HAP-1 (cell line): ENCODE measurements around the gene DLG2.

ENCODE experiments used
- DNase-seq, 2 experiments: peaks; one replicate each; pipeline ENCODE4 v3.0.0-alpha.2; 2016 to 2020; ENCODE audit warnings: low spot score in 2 of 2
- H3K27me3 ChIP-seq: fragments of 250-450 bp; sonication (Bioruptor Pico); 2 replicates; pipeline ENCODE4 v1.5.1; 2020; ENCODE audit warnings: low read depth, mild to moderate bottlenecking, moderate library complexity
- H3K36me3 ChIP-seq: fragments of 250-450 bp; sonication (Bioruptor Pico); replicated peaks from 2 replicates; pipeline ENCODE4 v1.5.1; 2020; ENCODE audit warnings: mild to moderate bottlenecking
- H3K4me1 ChIP-seq: fragments of 250-450 bp; sonication (Bioruptor Pico); 2 replicates; pipeline ENCODE4 v1.5.1; 2020; ENCODE audit warnings: mild to moderate bottlenecking
- H3K4me3 ChIP-seq: fragments of 250-450 bp; sonication (Bioruptor Pico); 2 replicates; pipeline ENCODE4 v1.5.1; 2020; ENCODE audit warnings: mild to moderate bottlenecking, moderate library complexity
- H3K9me3 ChIP-seq: fragments of 250-450 bp; sonication (Bioruptor Pico); 2 replicates; pipeline ENCODE4 v1.5.1; 2020; ENCODE audit warnings: mild to moderate bottlenecking, moderate library complexity
- in situ Hi-C: fragments of 300-500 bp; cut with MboI; formaldehyde crosslinking; loops from 3 replicates; pipeline ENCODE4 v1.14.3; 2020; ENCODE audit warnings: low sequenced_read_pairs, inconsistent platforms, mixed read lengths

DLG2 gene

DNA sequence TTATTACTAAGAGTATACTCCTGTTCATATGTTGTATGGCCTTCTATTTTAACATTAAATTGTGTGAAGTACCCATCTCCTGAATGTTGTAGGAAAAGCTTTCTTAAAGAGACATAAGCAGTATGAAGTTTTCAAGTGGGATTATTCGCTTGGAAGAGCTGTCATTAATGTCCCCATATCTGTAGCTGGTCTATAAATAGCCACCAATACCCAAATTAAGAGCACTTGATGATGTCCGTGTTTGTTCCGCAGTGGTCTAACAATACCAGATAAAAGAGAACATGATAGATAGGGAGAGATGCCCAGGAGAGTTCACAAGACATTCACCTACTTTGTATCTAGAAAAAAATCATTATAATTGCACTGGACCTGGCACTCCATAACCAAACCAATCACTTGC lies 527.6 kb downstream of the DLG2 start:
- no peak for DNase-seq
- no peaks in the 10 kb centered on the region for H3K27me3 ChIP-seq
- in situ Hi-C loops = no loop called here
- no peak overlapping the region for H3K4me3 ChIP-seq
- peaks cover 11% of the 10 kb centered on the region for H3K4me1 ChIP-seq
- H3K9me3 ChIP-seq = no peaks in the 10 kb centered on the region
- peaks cover 3% of the 10 kb centered on the region; the same call in 1 of the 2 replicates for H3K36me3 ChIP-seq

DNA sequence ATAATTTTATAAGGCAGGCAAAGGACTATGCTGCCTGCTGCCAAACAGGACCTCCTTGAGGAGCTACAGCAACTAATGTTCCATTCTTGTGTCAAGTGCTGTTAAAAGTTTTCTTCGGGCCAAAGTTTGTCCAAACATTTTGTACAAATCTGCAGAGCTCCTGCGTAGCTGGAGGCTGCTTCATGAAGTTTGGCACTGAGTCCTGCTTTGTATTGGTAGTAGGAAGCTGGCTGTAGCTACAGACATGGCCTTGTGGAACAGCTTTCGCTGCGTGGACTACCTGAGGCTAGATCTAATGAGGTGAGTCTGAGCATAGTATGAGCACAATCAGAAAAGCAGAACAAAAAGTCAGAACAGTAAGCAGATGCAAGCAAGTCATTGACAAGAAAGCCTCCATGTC lies 528.1 kb downstream of the DLG2 start:
- Histone ChIP-seq H3K4me1 (peaks cover 11% of the 10 kb centered on the region), H3K4me3 (no peak overlapping the region), H3K36me3 (peaks cover 3% of the 10 kb centered on the region; the same call in 1 of the 2 replicates), H3K27me3 (no peaks in the 10 kb centered on the region), H3K9me3 (no peaks in the 10 kb centered on the region)
- in situ Hi-C loops = no loop called here
- no peak for DNase-seq

DNA sequence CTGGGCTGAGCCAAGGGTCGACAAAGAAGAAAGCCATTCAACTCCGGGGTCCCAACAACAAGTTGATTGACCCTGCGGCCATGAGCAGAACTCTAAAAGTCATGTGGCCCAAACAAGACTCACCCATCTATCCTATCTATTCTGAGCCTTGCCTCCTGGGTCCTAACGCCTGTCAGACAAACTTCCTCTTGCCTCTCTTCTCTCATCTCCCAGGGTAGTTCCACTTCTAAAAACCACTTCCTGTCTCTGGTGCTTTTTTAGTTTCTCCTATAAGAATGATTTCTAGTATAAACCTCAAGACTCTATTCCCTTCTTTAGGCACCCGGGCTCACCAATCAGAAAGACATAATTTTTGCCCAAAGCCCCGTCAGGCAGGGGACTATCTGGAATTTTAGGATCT lies 530.2 kb downstream of the DLG2 start:
- in situ Hi-C loops = no loop called here
- Histone ChIP-seq H3K27me3 (no peaks in the 10 kb centered on the region), H3K9me3 (no peaks in the 10 kb centered on the region), H3K4me1 (peaks cover 11% of the 10 kb centered on the region), H3K36me3 (no peaks in the 10 kb centered on the region), H3K4me3 (no peak overlapping the region)
- DNase-seq = no peak

DNA sequence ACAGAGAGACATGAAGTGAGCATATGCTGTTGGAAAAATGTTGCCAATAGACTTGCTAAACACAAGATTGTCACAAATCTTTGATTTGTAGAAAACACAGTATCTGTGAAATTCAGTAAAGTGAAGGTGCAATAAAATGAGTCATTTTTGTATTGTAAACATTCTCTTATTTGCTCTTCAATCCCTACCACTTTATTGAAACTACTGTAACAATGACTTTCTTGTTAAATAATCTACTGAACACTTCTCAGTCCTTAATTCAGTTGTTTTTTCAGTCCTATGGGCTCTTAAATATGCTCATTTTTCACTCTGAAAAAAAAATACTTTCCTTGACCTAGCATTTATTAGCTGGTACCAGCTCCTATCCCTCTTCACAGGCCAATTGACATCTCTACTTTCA lies 531.9 kb downstream of the DLG2 start:
- H3K4me1 ChIP-seq = peaks cover 11% of the 10 kb centered on the region
- no peaks in the 10 kb centered on the region for H3K27me3 ChIP-seq
- DNase-seq = no peak
- H3K4me3 ChIP-seq = no peak overlapping the region
- H3K36me3 ChIP-seq = no peaks in the 10 kb centered on the region
- in situ Hi-C loops = no loop called here
- no peaks in the 10 kb centered on the region; the same call in 1 of the 2 replicates for H3K9me3 ChIP-seq

DNA sequence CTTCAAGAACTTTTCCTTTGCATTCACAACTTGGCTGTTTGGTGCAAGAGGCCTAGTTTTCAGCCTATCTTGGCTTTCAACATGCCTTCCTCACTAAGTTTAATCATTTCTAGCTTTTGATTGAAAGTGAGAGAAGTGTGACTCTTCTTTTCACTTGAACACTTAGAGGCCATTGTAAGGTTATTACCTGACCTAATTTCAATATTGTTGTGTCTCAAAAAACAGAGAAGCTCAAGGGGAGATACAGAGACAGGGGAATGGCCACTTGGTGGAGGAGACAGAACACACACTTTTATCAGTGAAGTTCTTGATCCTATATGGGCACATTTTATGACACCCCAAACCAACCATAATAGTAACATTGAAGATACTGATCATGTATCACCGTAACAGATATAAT lies 532.3 kb downstream of the DLG2 start:
- Histone ChIP-seq H3K4me3 (no peak overlapping the region), H3K36me3 (no peaks in the 10 kb centered on the region), H3K27me3 (no peaks in the 10 kb centered on the region), H3K4me1 (peaks cover 11% of the 10 kb centered on the region), H3K9me3 (no peaks in the 10 kb centered on the region; the same call in 1 of the 2 replicates)
- DNase-seq = no peak
- in situ Hi-C loops = no loop called here

DNA sequence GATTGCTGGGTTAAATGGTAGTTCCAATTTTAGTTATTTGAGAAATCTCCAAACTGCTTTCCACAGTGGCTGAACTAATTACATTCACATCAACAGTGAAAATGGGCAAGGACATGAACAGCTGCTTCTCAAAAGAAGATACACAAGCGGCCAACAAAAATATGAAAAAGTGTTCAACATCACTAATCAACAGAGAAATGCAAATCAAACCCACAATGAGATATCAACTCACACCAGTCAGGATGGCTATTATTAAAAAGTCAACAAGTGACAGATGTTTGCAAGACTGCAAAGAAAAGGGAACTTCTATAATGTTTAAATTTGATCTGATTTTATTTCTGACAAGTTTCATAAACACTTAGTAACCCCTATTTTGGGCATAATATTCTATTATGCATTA lies 537.5 kb downstream of the DLG2 start:
- H3K9me3 ChIP-seq = no peaks in the 10 kb centered on the region; the same call in 1 of the 2 replicates
- no peaks in the 10 kb centered on the region for H3K36me3 ChIP-seq
- H3K4me1 ChIP-seq = peaks cover 16% of the 10 kb centered on the region
- no peak overlapping the region for H3K4me3 ChIP-seq
- no peak for DNase-seq
- in situ Hi-C loops = no loop called here
- H3K27me3 ChIP-seq = no peaks in the 10 kb centered on the region

DNA sequence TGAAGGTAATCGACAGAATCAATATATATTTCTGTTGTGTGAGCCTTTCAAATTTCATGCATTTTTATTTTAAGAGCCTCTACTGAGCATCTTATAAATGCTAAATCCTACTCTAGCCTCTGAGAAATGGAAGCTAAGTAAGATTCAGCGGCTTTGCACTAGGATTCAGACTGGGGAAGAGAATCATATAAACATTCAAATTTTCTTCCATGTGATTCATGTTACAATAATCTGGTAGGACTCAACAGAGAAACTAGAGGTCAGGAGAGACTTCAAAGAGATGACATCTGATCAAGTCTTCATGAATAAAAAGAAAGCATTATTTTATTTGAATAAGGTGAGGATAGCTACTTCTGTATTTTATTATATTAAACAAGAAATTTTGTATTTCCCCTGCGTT lies 538.9 kb downstream of the DLG2 start:
- Histone ChIP-seq H3K4me1 (peaks cover 16% of the 10 kb centered on the region), H3K4me3 (no peak overlapping the region), H3K36me3 (no peaks in the 10 kb centered on the region), H3K9me3 (no peaks in the 10 kb centered on the region; the same call in 1 of the 2 replicates), H3K27me3 (no peaks in the 10 kb centered on the region)
- in situ Hi-C loops = no loop called here
- no peak for DNase-seq

DNA sequence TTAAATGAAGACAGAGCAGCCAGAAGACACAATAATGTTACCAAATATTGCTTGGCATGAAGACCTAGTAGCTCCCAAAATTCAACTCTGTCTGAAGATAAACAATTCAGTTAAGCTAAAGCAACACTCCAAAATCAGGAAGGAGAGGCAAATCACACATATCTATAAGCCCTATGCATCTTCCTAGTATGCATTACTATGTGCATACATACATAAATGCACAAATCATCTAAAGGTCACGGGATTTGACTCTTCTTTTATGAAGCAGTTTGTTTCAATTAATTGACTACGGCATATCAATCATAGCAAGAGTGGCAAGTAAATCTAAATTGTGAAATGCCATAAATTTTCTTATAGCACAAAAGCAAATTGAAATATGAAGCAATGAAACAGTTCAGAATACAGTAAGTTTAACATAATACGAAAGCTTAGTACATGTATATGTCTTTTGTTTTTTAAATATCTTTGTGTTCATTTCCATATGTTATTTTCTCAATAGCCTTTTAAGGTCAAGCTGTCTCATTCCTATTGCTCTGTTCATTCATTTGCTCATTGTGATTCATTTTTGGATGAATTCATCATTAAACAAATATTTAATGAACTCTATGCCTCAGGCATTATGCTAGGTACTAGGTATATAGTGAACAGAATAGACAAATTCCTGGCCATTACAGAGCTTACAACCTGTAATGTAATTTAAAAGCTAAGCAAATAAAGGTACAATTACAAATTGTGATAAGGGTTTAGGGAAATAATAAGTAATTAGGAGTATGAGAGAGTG lies 540.5 kb downstream of the DLG2 start:
- DNase-seq = peak in 1 of 2 experiments; percentile 92
- H3K9me3 ChIP-seq = no peaks in the 10 kb centered on the region; the same call in 1 of the 2 replicates
- H3K36me3 ChIP-seq = no peaks in the 10 kb centered on the region
- H3K4me3 ChIP-seq = no peak overlapping the region
- H3K27me3 ChIP-seq = no peaks in the 10 kb centered on the region
- in situ Hi-C loops = no loop called here
- H3K4me1 ChIP-seq = peaks cover 16% of the 10 kb centered on the region

DNA sequence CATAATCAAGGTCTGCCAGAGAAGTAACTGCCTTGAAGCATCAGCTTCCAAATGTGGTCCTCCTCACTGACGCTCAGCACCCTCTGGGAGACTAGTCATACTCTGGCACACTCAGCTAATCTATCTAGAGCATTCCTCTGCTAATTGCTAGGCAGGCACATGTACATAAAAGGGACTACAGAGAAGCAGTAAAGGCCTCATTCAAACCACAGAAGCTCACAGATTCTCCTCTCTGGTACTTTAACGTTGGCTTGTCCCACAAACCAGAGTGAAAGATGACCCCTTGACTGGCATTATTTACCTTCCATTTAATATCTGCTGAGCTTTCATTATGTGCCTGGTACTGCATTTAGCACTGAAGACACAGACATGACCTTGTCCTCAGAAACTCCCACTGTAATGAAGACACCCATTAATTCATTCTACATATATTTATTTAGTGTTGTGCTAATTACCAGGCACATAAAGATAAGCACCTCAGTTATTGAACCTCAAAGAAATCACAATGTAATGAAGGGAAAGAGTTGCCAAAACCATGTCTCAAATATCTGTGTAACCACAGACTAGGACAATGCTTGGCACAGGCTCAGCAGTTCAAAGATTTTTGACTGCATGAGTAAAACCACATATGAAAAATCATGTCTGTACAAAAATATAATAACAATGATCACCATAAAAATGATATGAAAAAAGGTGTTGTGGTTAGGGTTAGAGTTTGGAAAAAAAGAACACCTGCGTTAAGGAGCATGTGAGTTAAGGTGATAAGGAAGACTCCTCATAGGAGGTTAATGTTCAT lies 550.4 kb downstream of the DLG2 start:
- Histone ChIP-seq H3K4me3 (no peak overlapping the region), H3K4me1 (peaks cover 14% of the 10 kb centered on the region), H3K36me3 (0 out of 2 replicates have a peak, but pooled peaks cover 5% of the 10 kb centered on the region), H3K9me3 (no peaks in the 10 kb centered on the region), H3K27me3 (no peaks in the 10 kb centered on the region; the same call in 1 of the 2 replicates)
- no peak for DNase-seq
- in situ Hi-C loops = no loop called here

DNA sequence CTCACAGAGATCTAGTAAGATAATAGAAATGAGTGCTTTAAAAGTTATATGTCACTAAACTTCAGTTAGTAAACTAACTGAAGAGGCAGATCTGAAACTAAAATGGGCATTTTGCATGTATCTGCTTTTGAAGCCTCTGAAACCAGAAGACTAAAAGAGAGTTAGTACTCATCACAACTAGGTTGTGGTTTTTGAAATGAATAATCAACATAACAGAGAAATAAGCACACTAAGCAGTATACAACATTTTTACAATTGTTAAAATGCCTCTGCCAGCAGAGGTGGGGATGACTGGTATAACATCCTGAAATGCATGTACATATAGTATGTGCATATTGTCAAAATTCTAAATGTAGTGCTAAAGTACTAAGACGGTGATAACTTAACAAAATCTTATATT lies 564.5 kb downstream of the DLG2 start:
- no peaks in the 10 kb centered on the region for H3K36me3 ChIP-seq
- no peak overlapping the region for H3K4me3 ChIP-seq
- in situ Hi-C loops = no loop called here
- no peaks in the 10 kb centered on the region for H3K27me3 ChIP-seq
- H3K9me3 ChIP-seq = no peaks in the 10 kb centered on the region; the same call in 1 of the 2 replicates
- DNase-seq = no peak
- H3K4me1 ChIP-seq = peaks cover 25% of the 10 kb centered on the region

DNA sequence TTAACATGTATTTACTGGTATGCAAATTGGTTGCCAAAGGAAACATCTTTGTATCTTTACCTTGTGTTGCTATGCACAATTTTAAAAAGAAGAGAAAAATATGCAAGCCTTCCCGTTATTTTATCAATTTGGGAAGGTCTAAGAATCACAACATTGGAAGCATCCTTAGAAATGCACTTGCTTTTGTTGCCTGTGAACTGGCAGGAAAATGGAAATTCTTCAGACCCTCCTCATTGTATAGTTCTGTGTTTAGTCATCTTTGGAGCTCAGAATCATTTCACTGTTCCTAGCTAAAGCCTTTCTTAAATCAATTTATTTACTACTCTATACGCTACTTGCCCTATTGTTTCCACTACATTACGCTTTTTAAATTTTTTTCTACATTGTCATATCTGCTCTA lies 574.5 kb downstream of the DLG2 start:
- peaks cover 88% of the 10 kb centered on the region for H3K4me1 ChIP-seq
- H3K4me3 ChIP-seq = no peak overlapping the region
- DNase-seq = peak in 1 of 2 experiments; percentile 69
- no peaks in the 10 kb centered on the region for H3K36me3 ChIP-seq
- in situ Hi-C loops = no loop called here
- H3K27me3 ChIP-seq = no peaks in the 10 kb centered on the region
- no peaks in the 10 kb centered on the region for H3K9me3 ChIP-seq

DNA sequence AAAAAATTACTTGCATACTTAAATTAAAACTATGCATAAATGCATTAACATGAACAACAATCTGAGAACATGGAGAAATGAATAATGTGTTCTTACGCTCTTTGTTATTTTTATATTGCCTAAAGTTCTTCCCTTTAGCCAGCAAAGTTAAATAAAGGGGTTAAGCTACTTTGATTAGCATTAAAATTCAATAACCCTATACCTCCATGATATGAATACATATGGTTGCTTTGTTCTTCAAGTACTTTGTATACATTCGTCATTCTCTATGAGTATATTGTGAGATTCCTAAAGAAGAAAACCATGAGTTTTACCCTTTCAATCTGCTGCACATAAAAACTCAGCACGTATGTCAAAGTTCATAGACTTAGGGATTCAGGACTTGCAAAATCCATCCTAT lies 578.3 kb downstream of the DLG2 start:
- Histone ChIP-seq H3K4me3 (no peak overlapping the region), H3K9me3 (no peaks in the 10 kb centered on the region), H3K36me3 (no peaks in the 10 kb centered on the region), H3K4me1 (peaks cover 78% of the 10 kb centered on the region), H3K27me3 (no peaks in the 10 kb centered on the region)
- DNase-seq = peak in 1 of 2 experiments; percentile 94
- in situ Hi-C loops = no loop called here

DNA sequence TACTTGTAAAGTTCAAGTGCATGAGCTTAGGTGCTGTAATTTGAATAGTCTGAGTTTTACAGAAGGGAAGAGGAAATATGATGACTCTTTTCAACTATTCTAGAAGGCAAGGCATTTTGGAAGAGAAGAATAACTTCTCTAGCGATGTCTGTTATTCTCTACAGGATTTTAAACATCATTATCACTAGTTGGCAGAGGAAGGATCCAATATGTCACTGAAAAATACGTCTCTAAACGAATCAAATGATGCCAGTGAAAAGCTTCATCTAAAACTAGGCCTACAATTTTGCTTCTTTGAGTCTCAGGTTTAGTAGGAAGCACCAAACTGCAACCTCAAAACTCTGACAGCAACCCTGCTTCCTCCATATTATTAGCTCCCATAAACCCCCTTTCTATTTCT lies 581.4 kb downstream of the DLG2 start:
- in situ Hi-C loops = no loop called here
- peaks cover 83% of the 10 kb centered on the region for H3K4me1 ChIP-seq
- no peaks in the 10 kb centered on the region for H3K9me3 ChIP-seq
- no peak for DNase-seq
- no peak overlapping the region for H3K4me3 ChIP-seq
- H3K27me3 ChIP-seq = no peaks in the 10 kb centered on the region
- H3K36me3 ChIP-seq = no peaks in the 10 kb centered on the region

DNA sequence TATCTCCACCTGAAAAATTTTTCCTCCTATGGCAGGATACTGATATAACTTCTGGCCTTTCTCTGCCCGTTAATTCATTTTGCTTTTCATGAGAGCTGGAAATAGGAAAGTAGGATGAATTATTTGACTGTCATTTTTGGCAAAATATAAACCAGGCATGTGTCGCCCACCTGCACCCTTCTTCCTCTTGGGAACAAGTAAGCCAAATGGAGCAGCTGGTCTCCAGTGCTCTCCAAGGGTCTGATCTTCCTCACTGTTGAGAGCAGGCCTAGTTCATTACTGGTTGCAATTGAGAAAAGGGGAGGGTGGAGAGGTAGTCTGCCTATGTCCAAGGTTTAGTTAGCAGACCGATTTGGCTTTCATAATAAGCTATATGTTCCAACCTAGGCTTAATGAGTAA lies 582.2 kb downstream of the DLG2 start:
- DNase-seq = no peak
- H3K36me3 ChIP-seq = no peaks in the 10 kb centered on the region
- in situ Hi-C loops = no loop called here
- H3K9me3 ChIP-seq = no peaks in the 10 kb centered on the region
- peaks cover 83% of the 10 kb centered on the region for H3K4me1 ChIP-seq
- H3K4me3 ChIP-seq = no peak overlapping the region
- H3K27me3 ChIP-seq = no peaks in the 10 kb centered on the region
